ENCODE measurements around the gene STK35.

- TF ChIP-seq CTCF (IDR thresholded peaks at IDR 0.05) (no peak), POLR2A (IDR thresholded peaks at IDR 0.05) (no peak)
These were observed 29.1 kb downstream of the STK35 start for GRCh38 chr20:2130683-2131082.

Measured in tibial nerve (tissue), 3 donors.